ENCODE measurements around the gene NATD1. TPM values are rescaled to one million over a fixed set of nuclear protein-coding genes. Genes with fewer than 3 reads are reported as not detected.
A peak's percentile ranks its signal among the peaks of the same experiment; 100 is the strongest.

Gene NATD1
- total RNA-seq, 4 donors from 2014 or later, result 8.9 to 22.2 (median 15.4) TPM

DNA sequence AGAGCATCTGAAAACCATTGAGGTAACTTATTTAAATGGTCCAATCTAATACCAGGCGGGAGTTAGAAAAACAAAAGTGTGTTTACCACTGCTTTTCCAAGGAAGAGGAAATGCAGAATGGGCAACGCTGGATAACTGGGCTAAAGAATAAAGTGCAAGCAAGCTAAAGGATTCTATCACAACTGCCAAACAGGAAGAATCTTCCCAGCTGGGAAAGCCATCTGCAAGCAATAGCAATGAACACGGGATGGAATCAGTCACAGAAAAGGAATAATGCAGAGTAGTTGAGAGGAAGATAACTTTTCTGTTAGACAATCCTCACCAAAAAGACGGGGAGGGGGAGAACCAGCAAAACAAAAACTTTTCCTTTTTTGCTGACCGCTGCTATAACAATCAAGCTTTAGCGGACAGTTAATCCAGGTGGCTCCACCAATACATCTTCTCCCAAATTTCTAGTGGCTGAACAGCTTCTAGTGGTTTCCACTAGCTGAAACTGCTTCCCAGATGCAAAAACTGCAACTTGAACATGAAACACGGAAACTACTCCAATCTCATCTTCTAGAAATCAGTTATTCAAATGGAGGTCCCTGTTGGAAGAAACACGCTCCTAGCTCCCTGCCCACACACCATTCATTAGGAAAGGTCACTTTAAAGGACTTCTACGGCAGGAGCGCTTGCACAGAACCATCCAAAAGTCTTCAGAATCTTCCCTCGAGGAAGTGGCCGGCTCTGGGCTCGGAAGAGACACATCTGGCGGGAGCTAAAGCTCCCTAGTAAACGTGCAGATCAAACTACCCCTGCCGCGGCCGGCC lies 40.2 kb downstream of the NATD1 start:
- peak overlapping the region in 3 of 4 donors; percentile 91 to 95 (median 95) for H3K27ac ChIP-seq
- ATAC-seq, result no peak
- TF ChIP-seq, protein P1, sequence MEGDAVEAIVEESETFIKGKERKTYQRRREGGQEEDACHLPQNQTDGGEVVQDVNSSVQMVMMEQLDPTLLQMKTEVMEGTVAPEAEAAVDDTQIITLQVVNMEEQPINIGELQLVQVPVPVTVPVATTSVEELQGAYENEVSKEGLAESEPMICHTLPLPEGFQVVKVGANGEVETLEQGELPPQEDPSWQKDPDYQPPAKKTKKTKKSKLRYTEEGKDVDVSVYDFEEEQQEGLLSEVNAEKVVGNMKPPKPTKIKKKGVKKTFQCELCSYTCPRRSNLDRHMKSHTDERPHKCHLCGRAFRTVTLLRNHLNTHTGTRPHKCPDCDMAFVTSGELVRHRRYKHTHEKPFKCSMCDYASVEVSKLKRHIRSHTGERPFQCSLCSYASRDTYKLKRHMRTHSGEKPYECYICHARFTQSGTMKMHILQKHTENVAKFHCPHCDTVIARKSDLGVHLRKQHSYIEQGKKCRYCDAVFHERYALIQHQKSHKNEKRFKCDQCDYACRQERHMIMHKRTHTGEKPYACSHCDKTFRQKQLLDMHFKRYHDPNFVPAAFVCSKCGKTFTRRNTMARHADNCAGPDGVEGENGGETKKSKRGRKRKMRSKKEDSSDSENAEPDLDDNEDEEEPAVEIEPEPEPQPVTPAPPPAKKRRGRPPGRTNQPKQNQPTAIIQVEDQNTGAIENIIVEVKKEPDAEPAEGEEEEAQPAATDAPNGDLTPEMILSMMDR (IDR thresholded peaks at IDR 0.05), result no peak
- TF ChIP-seq POLR2AphosphoS5 (IDR thresholded peaks at IDR 0.05) (no peak), EP300 (IDR thresholded peaks at IDR 0.05) (no peak), POLR2A (IDR thresholded peaks at IDR 0.05) (no peak)
- 4 to 7% methylated on average over 6 to 10 of the region's 18 CpGs for WGBS, 2 donors (ENCODE audit: low coverage in 1 of 2)
- H3K36me3 ChIP-seq, result peaks cover 0 to 33% of the 10 kb centered on the region in 2 donors
- H3K4me3 ChIP-seq, result peak overlapping the region; percentile 83 to 85
- H3K27me3 ChIP-seq, result no peaks in the 10 kb centered on the region
- H3K9me3 ChIP-seq, result no peaks in the 10 kb centered on the region
- peaks cover 0 to 77% (median 21%) of the 10 kb centered on the region in 3 donors for H3K4me1 ChIP-seq

DNA sequence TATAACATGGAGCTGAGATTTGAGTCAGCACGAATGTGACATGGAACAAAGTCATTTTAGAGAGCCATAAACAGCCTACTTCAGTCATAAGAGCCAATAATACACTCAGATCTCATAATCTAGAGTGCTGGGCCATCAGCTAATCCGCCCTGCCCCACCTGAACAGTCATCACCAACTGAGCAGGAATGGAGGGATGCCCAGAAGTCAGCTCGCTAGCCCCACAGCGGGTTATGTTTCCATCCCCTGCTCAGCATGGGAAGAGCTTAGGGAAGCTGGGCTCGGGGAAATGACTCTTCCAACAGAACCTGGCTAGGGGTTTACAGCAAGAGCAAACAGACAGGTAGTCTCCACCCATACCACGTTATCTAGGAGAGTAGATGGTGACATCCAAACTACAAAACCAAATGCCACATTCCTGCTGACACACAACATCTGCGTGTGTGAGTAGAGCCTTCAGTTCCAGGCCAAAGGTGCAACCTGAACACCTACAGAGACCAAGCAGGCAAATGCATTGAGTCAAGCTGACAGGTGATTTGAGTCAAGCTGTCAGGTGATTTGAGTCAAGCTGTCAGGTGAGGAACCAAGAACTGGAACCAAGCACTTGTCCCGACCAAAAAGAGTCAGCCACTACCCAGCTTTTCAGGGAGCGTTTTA lies 41.3 kb downstream of the NATD1 start:
- TF ChIP-seq POLR2AphosphoS5 (IDR thresholded peaks at IDR 0.05) (no peak), POLR2A (IDR thresholded peaks at IDR 0.05) (no peak), EP300 (IDR thresholded peaks at IDR 0.05) (no peak)
- TF ChIP-seq, protein P1 (IDR thresholded peaks at IDR 0.05), result no peak
- no peak overlapping the region for H3K4me3 ChIP-seq
- H3K27ac ChIP-seq, result no peak overlapping the region
- peaks cover 0 to 39% of the 10 kb centered on the region in 2 donors for H3K36me3 ChIP-seq
- H3K9me3 ChIP-seq, result no peaks in the 10 kb centered on the region
- H3K27me3 ChIP-seq, result no peaks in the 10 kb centered on the region
- peaks cover 0 to 78% (median 21%) of the 10 kb centered on the region in 3 donors for H3K4me1 ChIP-seq
- WGBS, 2 donors (ENCODE audit: low coverage in 1 of 2), result 42 to 71% methylated on average over 4 to 5 of the region's 9 CpGs
- no peak for ATAC-seq

DNA sequence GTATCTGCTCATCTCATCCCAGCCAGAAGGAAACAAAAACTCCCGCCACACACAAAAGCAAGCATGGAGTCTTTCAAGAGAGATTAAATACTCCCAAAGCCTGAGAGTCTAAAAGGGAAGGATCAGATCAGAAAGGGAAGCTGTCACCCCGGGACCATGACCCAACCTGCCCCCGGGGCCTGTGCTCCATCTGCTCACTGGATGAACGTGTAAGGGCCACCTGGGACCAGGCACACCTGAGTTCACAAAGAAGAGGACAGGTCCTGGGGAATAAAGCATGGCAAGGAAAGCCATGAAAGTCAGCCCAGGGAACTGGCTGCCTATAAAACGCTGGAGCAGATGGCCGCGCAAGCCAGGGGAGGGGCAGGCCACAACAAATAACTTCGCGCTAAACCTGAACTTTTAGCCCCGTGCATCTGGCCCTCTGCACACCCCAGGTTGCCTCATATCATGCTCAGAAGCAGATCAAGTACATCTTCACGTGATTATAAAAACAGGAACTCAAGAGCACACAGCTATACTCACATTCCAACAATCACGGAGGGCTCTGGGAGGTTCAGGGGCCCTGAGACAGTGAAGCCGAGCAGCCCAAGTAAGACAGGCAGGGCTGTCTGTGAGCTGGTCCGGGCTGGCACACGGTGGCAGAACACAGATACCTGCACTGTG lies 42.7 kb downstream of the NATD1 start:
- Histone ChIP-seq H3K4me1 (peaks cover 0 to 76% (median 21%) of the 10 kb centered on the region in 3 donors), H3K27me3 (no peaks in the 10 kb centered on the region), H3K27ac (no peak overlapping the region), H3K36me3 (peaks cover 0 to 40% of the 10 kb centered on the region in 2 donors), H3K9me3 (no peaks in the 10 kb centered on the region), H3K4me3 (no peak overlapping the region)
- no peak for ATAC-seq
- 73 to 78% methylated on average over 3 to 10 of the region's 15 CpGs for whole genome bisulfite sequencing, 2 donors (ENCODE audit: low coverage in 1 of 2)
- TF ChIP-seq, protein P1 (IDR thresholded peaks at IDR 0.05), result no peak
- TF ChIP-seq EP300 (IDR thresholded peaks at IDR 0.05), result no peak
- no peak for TF ChIP-seq POLR2A (IDR thresholded peaks at IDR 0.05)
- TF ChIP-seq POLR2AphosphoS5 (IDR thresholded peaks at IDR 0.05), result no peak

DNA sequence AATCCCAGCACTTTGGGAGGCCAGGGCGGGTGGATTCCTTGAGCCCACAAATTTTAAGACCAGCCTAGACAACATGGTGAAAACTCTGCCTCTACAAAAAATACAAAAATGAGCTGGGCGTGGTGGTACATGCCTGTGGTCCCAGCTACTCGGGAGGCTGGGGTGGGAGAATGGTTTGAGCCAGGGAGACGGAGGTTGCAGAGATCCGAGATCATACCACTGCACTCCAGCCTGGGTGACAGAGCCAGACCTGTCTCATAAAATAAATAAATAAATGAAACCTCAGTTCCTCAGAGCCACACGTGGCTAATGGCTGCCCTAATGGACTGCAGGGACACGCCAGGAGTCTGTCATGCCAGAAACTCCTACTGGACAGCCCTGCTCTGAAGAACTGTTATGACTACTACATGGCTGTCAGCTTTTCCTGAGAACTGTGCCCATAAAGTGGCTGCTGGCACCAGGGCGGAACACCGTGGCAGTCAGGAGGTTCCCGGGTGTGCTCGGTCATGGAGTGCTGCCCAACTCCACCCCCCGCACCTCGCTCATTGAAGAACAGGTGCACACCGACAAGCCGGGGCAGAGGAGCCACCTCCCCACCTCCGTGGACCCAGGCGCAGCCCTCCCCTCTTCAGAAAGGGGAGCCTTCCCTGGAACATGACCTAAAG lies 43.6 kb downstream of the NATD1 start:
- H3K36me3 ChIP-seq, result peaks cover 0 to 40% of the 10 kb centered on the region in 2 donors
- WGBS, 2 donors (ENCODE audit: low coverage in 1 of 2), result 60 to 63% methylated on average over 2 to 6 of the region's 17 CpGs
- TF ChIP-seq POLR2AphosphoS5 (IDR thresholded peaks at IDR 0.05) (no peak), EP300 (IDR thresholded peaks at IDR 0.05) (no peak)
- TF ChIP-seq, protein P1 (IDR thresholded peaks at IDR 0.05), result no peak
- no peak overlapping the region for H3K27ac ChIP-seq
- H3K27me3 ChIP-seq, result no peaks in the 10 kb centered on the region
- H3K4me3 ChIP-seq, result no peak overlapping the region
- no peaks in the 10 kb centered on the region for H3K9me3 ChIP-seq
- H3K4me1 ChIP-seq, result peaks cover 0 to 76% (median 17%) of the 10 kb centered on the region in 3 donors
- no peak for ATAC-seq
